WTC11 (cell line): Measurements from ENCODE around the gene ARL4C. TPM values are rescaled to one million over a fixed set of nuclear protein-coding genes. Genes with fewer than 3 reads are reported as not detected.

ENCODE experiments used
- ATAC-seq: fragments of 200-7000 bp; cut with Tn5 transposase; 2 replicates; pipeline ENCODE4 v1.10.0; 2021; ENCODE audit warnings: mild to moderate bottlenecking, moderate library complexity
- CTCF ChIA-PET: fragments of 300-600 bp; sonication (Branson Sonifier 250); formaldehyde crosslinking; loops from one replicate; lab custom pipeline; 2021; ENCODE audit warnings: antibody characterized with exemption; lab: Charles Lee
- POLR2A ChIA-PET: fragments of 350-600 bp; sonication (Branson Sonifier 250); formaldehyde crosslinking; loops from one replicate; lab custom pipeline; 2021; ENCODE audit warnings: antibody characterized with exemption; lab: Charles Lee
- DNase-seq: peaks from one replicate; pipeline ENCODE4 v3.0.0; 2021; ENCODE audit warnings: low spot score
- H3K27ac Mint-ChIP-seq: 2 replicates; pipeline ENCODE4 v1.8.0; 2021; ENCODE audit warnings: mixed read lengths
- H3K27me3 Mint-ChIP-seq: 2 replicates; pipeline ENCODE4 v1.8.0; 2021; ENCODE audit warnings: low read depth, mild to moderate bottlenecking, moderate library complexity, mixed read lengths
- H3K36me3 Mint-ChIP-seq: 2 replicates; pipeline ENCODE4 v1.8.0; 2021; ENCODE audit warnings: mixed read lengths
- H3K4me1 Mint-ChIP-seq: 2 replicates; pipeline ENCODE4 v1.8.0; 2022; ENCODE audit warnings: mixed read lengths
- H3K4me3 Mint-ChIP-seq: 2 replicates; pipeline ENCODE4 v1.8.0; 2021; ENCODE audit warnings: mild to moderate bottlenecking, moderate library complexity, mixed read lengths
- H3K9me3 Mint-ChIP-seq: 2 replicates; pipeline ENCODE4 v1.8.0; 2021; ENCODE audit warnings: mixed read lengths
- ARID4B ChIP-seq: sonication (generic); formaldehyde crosslinking; IDR thresholded peaks from 2 replicates; pipeline ENCODE4 v1.8.0; 2023; ENCODE audit warnings: missing genetic modification reagents, mild to moderate bottlenecking, borderline replicate concordance
- ATF2 ChIP-seq: sonication (generic); formaldehyde crosslinking; IDR thresholded peaks from 2 replicates; pipeline ENCODE4 v1.8.1; 2022; ENCODE audit warnings: low read depth, missing genetic modification reagents, borderline replicate concordance
- ELF4 ChIP-seq: sonication (generic); formaldehyde crosslinking; IDR thresholded peaks from 2 replicates; pipeline ENCODE4 v1.8.1; 2022; ENCODE audit warnings: low read depth, mild to moderate bottlenecking, moderate library complexity, missing genetic modification reagents
- GABPB1 ChIP-seq: sonication (generic); formaldehyde crosslinking; IDR thresholded peaks from 2 replicates; pipeline ENCODE4 v1.8.1; 2023; ENCODE audit warnings: mild to moderate bottlenecking, missing genetic modification reagents
- IRF1 ChIP-seq: sonication (generic); formaldehyde crosslinking; IDR thresholded peaks from 2 replicates; pipeline ENCODE4 v1.8.0; 2023; ENCODE audit warnings: missing genetic modification reagents
- JUN ChIP-seq: sonication (generic); formaldehyde crosslinking; IDR thresholded peaks from 2 replicates; pipeline ENCODE4 v1.8.0; 2023; ENCODE audit warnings: mild to moderate bottlenecking, missing genetic modification reagents
- MAX ChIP-seq: sonication (generic); formaldehyde crosslinking; IDR thresholded peaks from 2 replicates; pipeline ENCODE4 v1.8.0; 2022; ENCODE audit warnings: mild to moderate bottlenecking, missing genetic modification reagents
- NR1H2 ChIP-seq: sonication (generic); formaldehyde crosslinking; IDR thresholded peaks from 2 replicates; pipeline ENCODE4 v1.9.0; 2021; ENCODE audit warnings: mild to moderate bottlenecking, moderate library complexity, missing genetic modification reagents
- OVOL2 ChIP-seq: fragments of 250-450 bp; sonication (Bioruptor Pico); IDR thresholded peaks from 2 replicates; pipeline ENCODE4 v1.9.0; 2021; ENCODE audit warnings: mild to moderate bottlenecking, borderline replicate concordance
- PRRX2 ChIP-seq: fragments of 250-450 bp; sonication (Bioruptor Pico); IDR thresholded peaks from 2 replicates; pipeline ENCODE4 v1.8.0; 2021; ENCODE audit warnings: mild to moderate bottlenecking
- SMAD3 ChIP-seq: sonication (generic); formaldehyde crosslinking; IDR thresholded peaks from 2 replicates; pipeline ENCODE4 v1.8.0; 2022; ENCODE audit warnings: missing genetic modification reagents, mild to moderate bottlenecking, borderline replicate concordance
- SOX15 ChIP-seq: fragments of 250-450 bp; sonication (Bioruptor Pico); IDR thresholded peaks from 2 replicates; pipeline ENCODE4 v1.9.0; 2021; ENCODE audit warnings: mild to moderate bottlenecking
- TEAD4 ChIP-seq: sonication (generic); formaldehyde crosslinking; IDR thresholded peaks from 2 replicates; pipeline ENCODE4 v1.8.0; 2022; ENCODE audit warnings: mild to moderate bottlenecking, missing genetic modification reagents
- ZNF121 ChIP-seq: sonication (generic); formaldehyde crosslinking; IDR thresholded peaks from 2 replicates; pipeline ENCODE4 v1.8.0; 2023; ENCODE audit warnings: missing genetic modification reagents
- ZNF317 ChIP-seq: sonication (generic); formaldehyde crosslinking; IDR thresholded peaks from 2 replicates; pipeline ENCODE4 v1.8.1; 2023; ENCODE audit warnings: low read depth, mild to moderate bottlenecking, moderate library complexity, missing genetic modification reagents, borderline replicate concordance
- total RNA-seq: library from RNA; stranded (reverse); gene quantifications from 3 replicates; pipeline ENCODE4 v1.2.3, GENCODE V29; 2021

The ARL4C gene
- total RNA-seq, 1 experiment from 2014 or later, result 10.6 TPM

GRCh38 chr2:234450431-234451124, 46.3 kb downstream of the ARL4C start:
- Mint-ChIP-seq H3K4me3 (no peak overlapping the region), H3K4me1 (peaks cover 44% of the 10 kb centered on the region)

More at GRCh38 chr2:234450431-234451124, 46.3 kb downstream of the ARL4C start:
- ChIA-PET POLR2A (no interaction called here), CTCF (interaction anchor here (2.1 kb wide), 1 partner anchor 162 kb away, joined by 4 read pairs; no protein-coding TSS in a partner anchor)
- ATAC-seq, result no peak
- no peak for DNase-seq
- peaks cover 4% of the 10 kb centered on the region; the same call in 1 of the 2 replicates for H3K9me3 Mint-ChIP-seq
- H3K36me3 Mint-ChIP-seq, result no peaks in the 10 kb centered on the region
- TF ChIP-seq ATF2 (no peak), SMAD3 (no peak), TEAD4 (no peak), ZNF317 (CRISPR knock-in tag) (no peak), SOX15 (CRISPR knock-in tag) (no peak), OVOL2 (CRISPR knock-in tag) (no peak), JUN (CRISPR knock-in tag) (no peak), ELF4 (no peak), IRF1 (CRISPR knock-in tag) (no peak), MAX (CRISPR knock-in tag) (no peak), ZNF121 (CRISPR knock-in tag) (no peak), GABPB1 (CRISPR knock-in tag) (no peak), ARID4B (no peak), PRRX2 (CRISPR knock-in tag) (no peak), NR1H2 (CRISPR knock-in tag) (no peak)
- H3K27me3 Mint-ChIP-seq, result peaks cover 23% of the 10 kb centered on the region
- peak overlapping the region; percentile 72 for H3K27ac Mint-ChIP-seq
